A549 treated with ZK216348 at 1 μM for 4 hours (cell line): ENCODE measurements around the gene IFI6. TPM values are rescaled to one million over a fixed set of nuclear protein-coding genes. Genes with fewer than 3 reads are reported as not detected.

Source experiments
- total RNA-seq: library from RNA; stranded (reverse); fragments of 200-300 nt; extraction: Qiagen RNA extraction; gene quantifications from 5 replicates; pipeline ENCODE4 v1.2.3, GENCODE V29; 2022; ENCODE audit warnings: low read depth

Gene IFI6, protein sequence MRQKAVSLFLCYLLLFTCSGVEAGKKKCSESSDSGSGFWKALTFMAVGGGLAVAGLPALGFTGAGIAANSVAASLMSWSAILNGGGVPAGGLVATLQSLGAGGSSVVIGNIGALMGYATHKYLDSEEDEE
- total RNA-seq = 7.3 to 14.3 TPM (median 11.8 TPM) in 5 replicates

DNA sequence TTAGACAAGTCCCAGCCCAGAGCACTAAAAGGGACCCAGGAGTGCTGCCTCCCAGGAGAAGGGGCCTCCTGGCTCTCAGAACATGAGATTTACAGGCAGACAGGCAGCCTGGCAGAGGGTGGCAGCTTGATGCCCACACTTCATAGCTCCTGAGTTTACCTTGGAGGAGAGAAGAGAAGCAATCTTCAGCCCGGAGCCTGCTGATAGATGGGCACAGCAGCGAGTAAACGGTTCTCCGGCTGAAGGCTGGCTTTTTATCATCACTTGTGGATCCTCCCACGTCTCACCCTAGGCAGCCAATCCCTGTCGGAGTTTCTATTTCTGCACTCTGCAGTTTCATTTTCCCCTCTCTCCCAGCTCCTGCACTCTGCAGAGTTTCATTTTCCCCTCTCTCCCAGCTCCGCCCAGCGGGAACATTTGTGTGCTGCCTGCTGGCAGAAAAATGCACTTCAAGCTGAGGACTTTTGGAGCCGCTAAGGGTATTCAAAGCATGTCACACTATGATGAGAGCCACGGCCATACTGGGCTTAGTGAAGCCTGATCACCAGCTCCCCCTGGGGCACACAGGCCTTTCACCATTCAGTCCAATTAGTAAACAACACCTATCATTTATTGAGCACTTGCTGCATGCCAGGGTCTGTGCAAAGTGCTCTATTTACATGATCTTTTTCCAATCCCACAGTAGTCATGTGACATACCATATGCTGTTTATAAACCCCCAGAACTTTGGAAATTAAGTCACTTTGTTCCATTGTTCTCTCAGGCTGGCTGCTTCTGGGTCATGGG, at the start of gene IFI6:
TSS of gene IFI6 (minus strand) at position 229 of the 786 bp plus-strand sequence. CDS start 2,878 bp downstream, outside the sequence.

DNA sequence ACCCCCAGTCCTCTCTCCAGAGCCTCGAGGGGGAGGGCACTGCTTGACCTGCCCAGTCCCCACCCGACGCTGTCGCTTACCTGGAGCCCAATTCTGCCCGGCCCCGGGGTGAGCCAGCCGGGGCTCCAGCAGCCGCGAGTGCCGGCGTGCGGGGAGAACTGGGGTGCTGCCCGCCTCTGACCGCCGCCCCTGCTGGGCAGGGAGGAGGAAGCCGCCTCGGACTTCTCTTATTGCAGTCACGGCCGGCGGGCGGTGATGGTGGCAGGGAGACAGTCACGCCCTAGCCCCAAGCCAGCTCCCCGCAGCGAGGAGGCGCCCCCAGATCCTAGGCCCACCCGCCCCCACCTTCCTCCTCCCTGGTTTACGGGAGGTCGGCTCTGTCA, 37.0 kb downstream of the IFI6 start, which contains the start of gene FGR:
TSS of gene FGR (minus strand) at position 201 of the 383 bp plus-strand sequence. CDS start 11,269 bp downstream, outside the sequence.

Other genes with a start within 250 kb of the IFI6 start
- gene WASF2, start 182.0 kb downstream of the IFI6 start, total RNA-seq = 42.5 to 64.6 TPM (median 54.2 TPM) in 5 replicates
- gene AHDC1, start 68.0 kb downstream of the IFI6 start, total RNA-seq = 11.0 to 25.5 TPM (median 20.2 TPM) in 5 replicates
- gene FGR, start 37.0 kb downstream of the IFI6 start, total RNA-seq = 0.07 TPM in 1 of 5 replicates, not detected in the others
- 5.4 to 7.8 TPM (median 6.0 TPM) in 5 replicates for gene FAM76A, start 53.8 kb upstream of the IFI6 start, total RNA-seq
- 6.7 to 11.3 TPM (median 10.0 TPM) in 5 replicates for gene STX12, start 101.0 kb upstream of the IFI6 start, total RNA-seq
- 35.4 to 40.1 TPM (median 36.5 TPM) in 5 replicates for gene PPP1R8, start 158.6 kb upstream of the IFI6 start, total RNA-seq
- gene THEMIS2, start 200.4 kb upstream of the IFI6 start, total RNA-seq = 0.53 to 1.1 TPM (median 0.74 TPM) in 5 replicates
- gene RPA2, start 242.4 kb upstream of the IFI6 start, total RNA-seq = 33.4 to 41.6 TPM (median 36.0 TPM) in 5 replicates